ENCODE measurements around the gene CTSZ. TPM values are rescaled to one million over a fixed set of nuclear protein-coding genes. Genes with fewer than 3 reads are reported as not detected.
"Not testable (repeated sequence)": the region's sequence is repeated elsewhere in the genome, so short reads cannot be mapped to it uniquely, and the experiment has no call there.

The CTSZ gene
- total RNA-seq, 1 donor from 2014 or later, result 252 TPM

GRCh38 chr20:59014680-59015389 is 7.8 kb upstream of the CTSZ start:
- DNase-seq (ENCODE audit: extremely low read depth, low read depth, low spot score), result no peak

- DNase-seq (ENCODE audit: extremely low read depth, low read depth, low spot score), result no peak
These were observed 7.0 kb upstream of the CTSZ start for GRCh38 chr20:59013959-59014608.

GRCh38 chr20:59013031-59013951 is 6.2 kb upstream of the CTSZ start:
- no peak for DNase-seq (ENCODE audit: extremely low read depth, low read depth, low spot score)

- DNase-seq (ENCODE audit: extremely low read depth, low read depth, low spot score), result not testable (repeated sequence)
These were observed 4.8 kb upstream of the CTSZ start for GRCh38 chr20:59011874-59012157.

- DNase-seq (ENCODE audit: extremely low read depth, low read depth, low spot score), result peak; percentile 95
These were observed 4.2 kb upstream of the CTSZ start for GRCh38 chr20:59010995-59011873.

GRCh38 chr20:59010321-59010994 is 3.4 kb upstream of the CTSZ start:
- no peak for DNase-seq (ENCODE audit: extremely low read depth, low read depth, low spot score)

GRCh38 chr20:59008715-59009336 is 1.8 kb upstream of the CTSZ start:
- no peak for DNase-seq (ENCODE audit: extremely low read depth, low read depth, low spot score)

- DNase-seq (ENCODE audit: extremely low read depth, low read depth, low spot score), result no peak
These were observed 834 bp upstream of the CTSZ start for GRCh38 chr20:59007665-59008511.

- no peak for DNase-seq (ENCODE audit: extremely low read depth, low read depth, low spot score)
These were observed 739 bp downstream of the CTSZ start for GRCh38 chr20:59006167-59006863.

GRCh38 chr20:59005523-59006166 is 1.4 kb downstream of the CTSZ start:
- DNase-seq (ENCODE audit: extremely low read depth, low read depth, low spot score), result no peak

GRCh38 chr20:59004763-59005522 is 2.1 kb downstream of the CTSZ start:
- DNase-seq (ENCODE audit: extremely low read depth, low read depth, low spot score), result no peak

GRCh38 chr20:59004493-59004762 is 2.6 kb downstream of the CTSZ start:
- DNase-seq (ENCODE audit: extremely low read depth, low read depth, low spot score), result no peak

GRCh38 chr20:59003836-59004492 is 3.1 kb downstream of the CTSZ start:
- no peak for DNase-seq (ENCODE audit: extremely low read depth, low read depth, low spot score)

GRCh38 chr20:59002874-59003399 is 4.1 kb downstream of the CTSZ start:
- DNase-seq (ENCODE audit: extremely low read depth, low read depth, low spot score), result no peak

- DNase-seq (ENCODE audit: extremely low read depth, low read depth, low spot score), result no peak
These were observed 4.7 kb downstream of the CTSZ start for GRCh38 chr20:59002388-59002787.

- no peak for DNase-seq (ENCODE audit: extremely low read depth, low read depth, low spot score)
These were observed 5.4 kb downstream of the CTSZ start for GRCh38 chr20:59001449-59002171.
